Fibroblast of skin of scalp (primary cell): ENCODE data around the gene ARX.

ENCODE experiments used
- DNase-seq: peaks from one replicate; pipeline ENCODE4 v3.0.0-alpha.2; 2013

The ARX gene

DNA sequence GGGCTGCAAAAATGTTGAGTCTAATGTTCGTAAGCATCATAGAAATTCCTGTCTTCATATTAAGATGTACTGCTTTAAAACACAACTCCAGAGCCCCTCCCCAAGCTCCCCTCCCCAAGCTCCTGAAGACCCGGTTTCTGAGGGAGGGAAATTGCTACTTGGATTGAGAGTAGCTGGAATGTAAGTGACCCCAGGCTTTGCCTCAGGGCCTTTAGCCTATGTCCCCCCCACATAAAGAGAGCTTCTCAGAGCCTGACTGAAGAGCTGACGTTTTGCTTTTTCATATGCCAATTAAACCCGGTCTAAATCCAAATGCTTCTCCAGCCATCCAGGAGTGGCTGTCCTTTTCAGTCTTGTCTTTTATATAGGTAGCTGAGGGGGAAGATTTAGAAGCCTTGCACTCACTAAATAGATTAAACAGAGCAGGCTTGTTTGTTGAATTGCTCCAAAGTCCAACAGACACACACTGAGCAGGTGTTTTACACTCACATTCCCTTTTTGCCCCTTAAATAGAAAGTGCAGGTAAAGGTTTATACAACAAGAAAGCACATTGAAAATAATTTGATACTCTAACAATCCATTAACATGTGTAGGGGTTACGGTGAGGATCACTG lies 19.6 kb downstream of the ARX start:
- DNase-seq, result no peak

DNA sequence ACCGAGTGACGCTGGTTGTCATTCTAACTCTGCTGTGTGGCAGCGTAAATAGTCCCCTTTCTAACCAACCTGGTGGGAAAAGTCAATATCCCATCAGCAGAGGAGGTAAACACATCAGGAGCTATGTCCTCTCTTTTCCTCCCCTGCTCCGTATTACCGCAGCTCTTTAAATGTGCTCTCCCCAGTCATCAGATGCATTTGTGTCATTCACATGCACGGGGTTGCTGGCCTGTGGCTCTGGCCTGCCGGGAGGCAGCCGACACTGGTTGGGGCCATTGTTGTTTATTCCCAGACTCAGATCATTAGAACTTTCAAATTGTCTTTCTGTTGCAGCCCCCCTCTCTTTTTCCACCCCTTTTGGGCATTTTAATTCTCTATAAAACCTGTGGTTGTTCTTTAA lies 21.9 kb downstream of the ARX start:
- no peak for DNase-seq

DNA sequence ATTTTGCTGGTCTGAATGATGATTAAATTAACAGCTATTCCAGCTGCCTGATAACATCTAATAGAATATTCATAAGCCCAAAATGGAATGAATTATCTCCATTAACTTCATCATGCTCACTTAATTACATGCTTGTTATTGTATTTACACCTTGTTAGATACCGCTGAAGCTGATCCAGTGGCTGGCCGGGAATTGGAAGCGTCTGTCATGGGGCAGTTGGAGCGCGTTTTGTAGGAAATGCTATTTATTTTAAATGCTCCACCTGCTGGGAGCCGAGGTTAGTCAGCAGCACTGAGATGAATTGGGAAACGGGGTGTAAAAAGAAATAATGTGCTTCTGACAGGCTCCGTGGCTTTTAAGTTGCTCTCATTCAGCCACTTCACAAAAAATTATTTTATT lies 25.2 kb downstream of the ARX start:
- no peak for DNase-seq

DNA sequence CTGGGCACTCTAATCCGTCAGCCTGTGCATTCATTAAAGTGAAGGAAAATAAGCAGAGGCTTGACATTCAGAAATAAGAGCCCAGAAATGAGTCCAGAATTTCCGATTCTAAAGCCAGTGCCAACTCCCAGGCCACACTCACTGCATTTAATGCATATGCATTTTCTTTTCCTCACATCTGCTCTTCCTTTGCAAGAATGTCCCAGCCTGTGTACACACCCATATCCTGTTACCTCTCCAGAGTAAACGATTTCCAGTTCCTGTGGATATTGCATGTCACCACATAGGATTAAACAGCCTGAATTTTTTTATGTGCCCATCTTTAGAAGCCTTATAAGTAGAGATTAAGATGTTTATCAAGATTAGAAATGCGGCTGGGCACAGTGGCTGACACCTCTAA lies 27.5 kb downstream of the ARX start:
- DNase-seq, result no peak

DNA sequence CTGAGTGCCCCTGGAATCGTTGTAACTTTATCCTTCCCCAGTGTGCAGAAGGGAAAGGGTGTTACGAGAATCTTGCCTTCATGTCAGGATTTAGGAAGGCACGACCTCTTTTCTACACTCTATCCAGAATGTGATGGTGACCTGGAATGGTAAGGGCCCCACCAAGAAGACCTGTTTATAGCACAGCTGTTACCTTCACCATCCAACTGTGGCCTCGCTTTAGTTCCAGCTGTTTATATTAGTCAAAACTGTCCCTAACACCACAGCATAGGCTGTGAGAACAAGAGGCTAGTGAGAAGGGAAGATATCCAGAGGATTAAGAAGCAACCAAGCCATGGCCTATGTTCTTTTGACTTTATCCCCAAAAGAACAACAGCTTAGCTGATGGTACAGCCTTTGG lies 28.0 kb downstream of the ARX start:
- DNase-seq, result no peak

DNA sequence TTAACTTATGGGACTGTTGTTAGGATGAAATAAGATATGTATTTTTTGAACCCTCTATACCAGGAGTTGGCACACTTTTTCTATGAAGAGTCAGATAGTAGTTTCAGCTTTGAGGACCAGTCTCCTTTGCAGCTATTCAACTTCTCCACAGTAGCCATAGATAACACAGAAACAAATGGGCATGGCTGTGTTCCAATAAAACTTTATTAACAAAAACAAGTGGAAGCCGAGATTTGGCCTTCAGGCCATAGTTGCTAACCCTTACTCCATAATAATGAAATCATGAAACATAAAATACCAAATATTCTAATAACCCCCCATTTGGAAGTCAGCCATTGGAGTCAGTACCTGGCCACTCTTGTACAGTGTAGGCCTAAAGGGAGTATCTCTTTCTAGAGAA lies 30.6 kb downstream of the ARX start:
- no peak for DNase-seq

DNA sequence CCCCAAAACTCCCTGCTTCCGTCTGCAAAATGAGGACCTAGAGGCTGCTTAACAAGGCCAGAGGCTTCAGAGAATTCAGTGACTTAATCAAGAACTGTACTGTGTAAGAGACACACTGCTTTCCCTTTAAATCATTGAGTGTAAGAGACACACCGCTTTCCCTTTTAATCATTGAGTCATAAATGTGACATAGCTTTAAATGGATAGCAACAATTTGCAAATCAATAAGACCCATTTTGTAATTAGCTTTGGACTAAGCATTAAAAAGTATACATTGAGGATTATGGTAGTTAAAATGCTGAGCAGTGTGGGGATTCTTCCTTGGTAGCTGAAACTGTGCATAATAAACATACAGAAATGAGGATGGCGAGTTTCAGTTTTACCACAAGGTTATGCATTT lies 31.8 kb downstream of the ARX start:
- DNase-seq, result no peak

DNA sequence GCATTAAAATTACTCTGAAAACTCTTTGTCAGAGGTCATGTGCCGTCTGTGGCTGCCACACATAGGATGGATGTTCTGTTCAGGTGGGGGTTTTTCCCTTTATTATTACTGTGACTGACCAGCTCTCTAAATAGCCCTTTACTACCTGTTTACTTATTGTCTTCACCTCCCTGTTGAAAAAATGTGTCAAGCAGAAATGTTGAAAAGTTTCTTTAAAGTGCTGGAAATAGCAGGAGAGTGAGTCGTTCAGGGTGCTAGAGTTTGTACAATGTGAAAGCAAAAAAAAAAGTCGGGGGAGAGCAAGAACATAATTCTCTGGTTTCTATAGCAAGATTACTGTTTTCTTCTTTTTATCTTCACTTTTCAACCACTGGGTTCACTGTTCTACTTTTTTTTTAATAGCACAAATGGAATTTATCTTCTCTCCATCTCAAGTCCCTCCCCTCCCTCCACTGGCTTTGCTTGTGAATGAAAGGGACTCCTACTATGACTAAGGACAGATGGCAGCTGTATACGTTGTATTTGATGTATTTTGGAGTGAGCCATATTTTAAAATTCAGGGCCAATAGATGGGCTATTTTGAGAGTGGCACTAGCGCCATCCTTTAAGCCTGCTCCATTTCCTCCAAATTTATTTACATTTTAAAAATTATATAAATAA lies 33.3 kb downstream of the ARX start:
- DNase-seq, result peak; percentile 19

DNA sequence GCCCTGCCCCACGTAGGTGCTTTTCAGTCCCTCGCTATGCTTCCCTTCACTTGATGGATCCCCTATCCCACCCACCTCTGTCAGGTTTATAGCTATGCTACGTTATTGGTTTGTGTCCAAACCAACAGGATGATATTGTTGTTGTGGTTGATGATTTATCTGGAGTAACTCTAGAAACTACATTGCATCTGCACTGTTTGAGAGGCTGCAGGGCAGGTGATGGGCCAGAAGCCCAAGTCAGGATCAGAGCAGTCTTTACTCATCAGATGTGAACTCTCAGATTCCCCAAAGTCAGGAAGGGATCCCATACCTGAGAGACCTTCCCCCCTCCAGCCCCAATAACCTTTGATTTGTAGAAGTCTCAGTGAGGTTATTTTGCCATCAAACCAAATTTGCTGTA lies 34.7 kb downstream of the ARX start:
- no peak for DNase-seq

DNA sequence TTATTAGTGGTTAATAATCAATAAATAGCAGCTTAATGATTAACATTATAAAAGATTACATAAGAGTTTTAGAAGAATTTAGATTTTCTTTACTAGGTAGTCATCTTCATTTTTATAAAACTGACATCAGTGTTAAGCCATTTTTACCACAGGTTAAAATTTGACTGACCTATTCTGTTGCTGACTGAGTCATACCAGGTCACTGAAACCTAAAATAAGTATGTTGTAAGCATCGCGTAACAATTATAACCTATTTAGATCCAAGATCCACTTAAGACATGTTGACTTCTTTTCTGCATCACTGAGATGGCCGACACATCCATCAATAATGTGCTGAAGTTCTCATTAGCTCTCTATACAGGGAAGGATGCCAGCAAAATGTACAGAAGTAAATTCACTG lies 36.7 kb downstream of the ARX start:
- DNase-seq, result no peak

DNA sequence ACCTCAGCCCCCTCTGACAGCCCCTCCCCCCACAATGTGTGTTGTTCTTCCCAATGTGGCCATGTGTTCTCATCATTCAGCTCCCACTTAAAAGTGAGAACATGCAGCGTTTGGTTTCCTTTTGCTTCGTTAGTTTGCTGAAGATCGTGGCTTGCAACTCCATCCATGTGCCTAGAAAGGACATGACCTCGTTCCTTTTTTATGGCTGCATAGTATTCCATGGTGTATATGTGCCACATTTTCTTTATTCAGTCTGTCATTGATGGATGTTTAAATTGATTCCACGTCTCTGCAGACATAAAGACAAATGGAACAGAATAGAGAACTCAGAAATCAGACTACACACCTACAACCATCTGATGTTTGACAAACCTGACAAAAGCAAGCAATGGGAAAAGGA lies 46.0 kb downstream of the ARX start:
- no peak for DNase-seq

DNA sequence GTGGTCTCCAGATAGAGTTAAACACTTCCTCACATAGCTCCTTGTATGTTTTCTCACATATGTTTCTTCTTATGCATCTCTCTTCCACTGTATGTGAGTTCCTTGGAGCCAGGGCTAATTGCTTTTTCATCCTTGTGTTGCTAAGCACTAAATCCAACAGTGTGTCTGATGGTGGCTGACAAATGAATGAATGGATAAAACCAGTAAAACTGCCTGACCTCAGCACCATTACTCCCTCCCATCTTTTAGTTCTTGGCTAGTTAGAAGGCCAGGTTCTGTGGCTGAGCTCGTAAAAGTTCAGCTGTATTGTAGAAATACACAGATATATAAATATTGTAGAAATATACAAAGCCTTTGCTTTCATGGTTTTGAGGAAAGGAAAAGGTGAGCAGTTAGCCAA lies 50.4 kb downstream of the ARX start:
- DNase-seq, result no peak

DNA sequence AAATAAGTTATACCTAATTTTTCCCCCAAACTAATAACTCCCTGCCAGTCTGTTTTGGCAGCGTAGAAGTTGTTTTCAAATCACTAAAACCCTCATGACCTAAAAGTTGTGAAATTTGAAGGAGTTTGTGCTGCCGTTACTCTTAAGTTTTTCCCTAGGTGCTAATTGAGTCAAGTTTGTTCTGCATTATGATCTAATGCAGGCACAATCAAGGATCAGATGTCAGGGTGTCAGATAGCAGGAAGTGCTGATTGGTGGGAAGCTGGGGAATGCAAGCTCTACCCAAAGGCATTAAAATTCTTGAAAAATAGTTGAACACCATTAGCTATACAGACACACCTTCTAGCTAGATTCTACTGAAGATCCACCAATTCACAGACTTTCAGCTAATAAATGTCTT lies 51.9 kb downstream of the ARX start:
- DNase-seq, result peak; percentile 22

DNA sequence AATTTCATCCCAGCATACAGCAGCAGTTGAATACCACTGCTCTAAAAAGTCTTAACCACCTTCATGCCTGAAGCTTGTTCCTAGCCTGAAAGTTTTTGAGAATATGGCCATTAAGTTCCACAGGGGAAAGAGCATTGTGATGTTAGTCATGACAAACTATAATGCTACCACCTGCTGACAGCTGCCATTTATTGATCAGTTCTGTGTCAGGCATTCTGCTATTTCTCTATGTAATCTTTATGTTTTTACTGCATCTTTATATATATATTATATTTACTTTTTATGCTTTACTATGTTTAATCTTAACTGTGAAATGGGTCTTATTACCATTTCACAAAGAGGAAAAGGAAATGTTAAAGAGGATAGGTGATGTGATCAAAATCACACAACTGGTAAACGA lies 54.0 kb downstream of the ARX start:
- no peak for DNase-seq

DNA sequence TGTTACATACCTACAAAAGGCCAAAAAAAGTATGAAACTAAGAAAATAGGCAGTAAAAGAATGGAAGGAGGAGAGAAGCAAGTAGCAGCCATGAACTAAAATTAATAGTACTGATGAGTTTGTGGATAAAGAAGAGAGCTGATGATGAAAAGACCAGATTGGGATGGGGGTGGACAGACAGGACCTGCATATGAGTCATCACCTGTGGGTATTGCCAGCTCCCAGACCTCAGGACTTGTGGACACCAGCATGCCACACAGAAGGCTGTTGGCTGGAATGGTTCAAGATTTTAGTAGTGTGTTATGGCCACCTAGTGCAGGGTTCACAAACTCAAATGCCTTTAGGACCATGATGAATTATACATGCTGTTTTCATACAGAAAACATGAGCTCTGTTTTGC lies 58.9 kb downstream of the ARX start:
- DNase-seq, result no peak

DNA sequence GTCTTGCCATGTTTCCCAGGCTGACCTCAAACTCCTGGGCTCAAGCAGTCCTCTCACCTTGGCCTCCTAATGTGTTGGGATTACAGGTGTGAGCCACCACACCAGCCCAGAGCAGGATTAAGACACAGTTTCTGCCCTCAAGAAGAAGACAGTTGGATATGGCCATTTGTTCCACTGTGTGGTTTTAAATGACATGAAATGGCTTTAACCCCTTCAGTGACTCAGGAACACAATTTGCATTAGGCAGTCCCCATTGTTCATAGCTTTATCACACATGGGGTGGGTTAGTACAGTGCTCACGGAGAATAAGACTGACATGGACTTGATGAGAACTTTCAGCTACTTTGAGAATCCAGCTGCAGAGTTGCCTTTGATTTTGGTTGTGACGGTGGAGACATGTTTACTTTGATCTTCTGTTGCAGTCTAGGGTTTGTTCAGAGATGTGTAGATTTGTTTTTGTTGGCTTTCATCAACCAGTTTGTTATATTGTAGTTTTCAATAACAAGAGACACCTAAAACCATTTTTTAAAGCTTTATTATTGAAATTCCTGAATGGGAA lies 60.3 kb downstream of the ARX start:
- DNase-seq, result no peak

DNA sequence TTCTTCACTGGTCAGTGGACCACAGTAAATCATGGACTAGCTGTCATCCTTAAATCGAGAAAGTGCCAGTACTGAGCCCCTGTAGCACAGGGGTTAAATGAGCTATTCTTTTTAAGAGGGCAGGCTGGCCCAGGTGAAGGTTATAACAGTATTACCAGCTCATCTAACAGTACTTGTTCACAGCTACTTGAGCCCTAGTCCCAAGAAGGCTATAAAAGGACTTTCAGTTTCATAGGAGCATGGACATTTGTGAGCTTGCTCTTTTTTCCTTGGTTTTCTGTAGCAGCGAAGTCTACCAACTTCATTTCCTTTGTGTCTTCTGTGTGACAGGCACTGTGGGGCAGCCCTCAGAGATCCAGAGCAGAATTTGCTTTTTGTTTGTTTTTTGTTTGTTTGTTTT lies 61.0 kb downstream of the ARX start:
- no peak for DNase-seq
